DMS153 (cell line): ENCODE data around the gene CAMTA1.

ENCODE experiments used
- DNase-seq: peaks from one replicate; lab custom pipeline; 2025; lab: John Stamatoyannopoulos, UW

The CAMTA1 gene

DNA sequence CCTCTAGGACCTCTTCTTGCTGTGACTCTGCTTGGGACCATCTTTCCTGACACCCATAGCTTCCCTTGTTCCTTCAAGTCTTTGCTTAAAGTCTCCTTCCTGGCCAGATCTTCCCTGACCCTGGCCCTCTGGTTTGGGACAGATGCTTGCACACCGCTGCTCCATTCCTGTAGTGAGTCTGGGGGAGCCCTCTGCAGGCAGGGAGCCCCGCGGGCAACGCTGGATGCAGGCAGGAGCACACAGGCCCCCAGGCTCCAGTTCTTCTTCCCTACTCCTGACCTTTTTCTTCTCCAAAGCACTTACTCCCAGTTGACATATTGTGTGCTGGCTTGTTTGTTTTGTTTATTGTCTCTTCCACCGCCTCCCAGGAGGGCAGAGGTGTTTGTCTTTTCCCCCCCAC is 413.4 kb downstream of the CAMTA1 start:
- no peak for DNase-seq

DNA sequence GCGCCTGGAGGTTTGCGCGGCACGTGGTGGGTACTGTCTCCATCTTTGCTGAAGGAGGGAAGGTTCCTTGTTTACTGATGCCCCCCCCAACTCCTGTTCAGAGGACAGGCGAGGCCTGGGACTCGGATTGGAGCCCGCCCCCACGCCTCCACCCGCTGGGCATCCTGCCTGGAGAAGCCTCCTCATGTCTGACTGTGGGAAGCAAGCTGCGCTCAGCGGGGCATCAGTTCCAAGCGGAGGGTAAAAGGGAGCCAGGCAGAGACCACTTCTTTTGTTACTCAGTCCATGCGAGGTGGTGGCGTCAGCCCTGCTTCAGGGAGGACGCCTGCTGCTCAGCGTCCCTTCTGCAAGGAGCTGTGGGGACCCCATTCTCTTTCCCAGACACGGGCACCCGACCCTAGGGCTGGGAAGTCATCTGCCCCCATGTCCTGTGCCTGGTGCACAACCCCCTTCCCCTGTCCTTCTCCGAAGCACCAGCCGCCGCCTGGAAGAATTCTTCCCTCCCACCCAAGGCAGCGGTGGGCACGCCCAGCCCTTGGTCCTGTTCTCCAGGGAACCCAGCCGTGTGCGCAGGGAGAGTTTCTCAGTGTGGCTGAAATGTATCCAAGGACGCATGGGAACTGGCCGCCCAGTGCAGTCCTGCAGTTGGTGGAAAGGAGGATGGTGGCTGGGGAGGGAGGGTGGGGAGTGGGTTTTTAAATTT is 414.0 kb downstream of the CAMTA1 start:
- no peak for DNase-seq

DNA sequence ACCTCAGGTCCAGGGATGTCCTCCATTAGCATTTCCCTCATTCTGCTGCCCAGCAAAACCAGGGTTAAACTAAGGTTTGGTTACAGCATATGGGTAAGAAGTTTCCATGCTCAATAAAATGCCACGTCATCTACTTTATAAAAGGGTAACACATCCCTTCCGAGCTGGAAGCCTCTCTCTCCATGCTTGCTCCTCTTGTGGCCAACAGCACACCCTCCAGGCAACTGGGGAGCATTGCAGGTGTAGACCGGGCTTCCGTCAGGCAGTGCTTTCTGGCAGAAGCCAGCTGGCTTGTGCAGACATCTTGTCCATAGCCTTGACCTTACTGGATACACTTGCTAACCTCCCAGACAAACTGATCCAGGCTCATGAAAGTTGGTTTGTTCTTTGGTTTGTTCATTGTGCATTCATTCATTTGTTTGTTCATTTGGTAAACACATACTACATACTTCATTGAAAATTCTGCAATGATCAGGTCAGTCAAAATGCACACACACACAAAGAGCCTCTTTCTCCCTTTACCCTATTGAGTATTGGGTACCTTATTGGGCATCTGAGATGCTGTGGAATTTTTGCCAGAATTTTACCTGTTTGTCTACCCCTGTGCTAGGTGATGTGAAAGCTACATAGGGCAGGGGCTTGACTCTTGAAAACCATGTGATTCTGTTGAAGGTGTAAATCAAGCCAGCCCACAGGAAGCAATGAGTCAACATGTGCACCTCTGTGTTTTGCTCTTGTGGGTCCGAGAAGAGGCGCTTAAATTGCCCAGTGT is 422.8 kb downstream of the CAMTA1 start:
- peak; percentile 52 for DNase-seq

DNA sequence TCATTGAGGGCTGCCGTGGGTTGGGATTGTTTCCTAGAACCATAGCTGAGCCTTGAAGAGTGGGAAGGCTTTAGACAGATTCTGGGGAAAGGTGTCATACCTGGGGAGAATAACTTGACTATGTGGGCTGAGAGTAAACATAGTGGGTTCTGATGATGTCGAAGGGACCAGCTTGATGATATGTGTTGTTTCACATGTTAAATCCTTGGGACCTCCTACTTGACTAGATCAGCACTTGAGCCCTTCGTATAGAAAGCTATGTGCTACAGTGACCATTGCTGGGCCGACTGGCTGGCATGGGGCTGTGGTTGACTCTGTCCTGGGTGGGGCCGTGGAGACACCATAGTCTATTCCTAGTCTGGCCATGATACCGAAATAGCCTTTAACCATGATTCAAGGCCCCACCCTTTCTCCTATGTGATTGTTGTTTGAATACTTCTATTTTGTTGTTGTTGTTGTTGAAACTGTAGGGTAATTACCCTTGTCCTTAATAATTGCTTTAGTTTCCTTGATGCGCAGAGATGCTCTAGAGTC is 423.5 kb downstream of the CAMTA1 start:
- DNase-seq, result no peak

DNA sequence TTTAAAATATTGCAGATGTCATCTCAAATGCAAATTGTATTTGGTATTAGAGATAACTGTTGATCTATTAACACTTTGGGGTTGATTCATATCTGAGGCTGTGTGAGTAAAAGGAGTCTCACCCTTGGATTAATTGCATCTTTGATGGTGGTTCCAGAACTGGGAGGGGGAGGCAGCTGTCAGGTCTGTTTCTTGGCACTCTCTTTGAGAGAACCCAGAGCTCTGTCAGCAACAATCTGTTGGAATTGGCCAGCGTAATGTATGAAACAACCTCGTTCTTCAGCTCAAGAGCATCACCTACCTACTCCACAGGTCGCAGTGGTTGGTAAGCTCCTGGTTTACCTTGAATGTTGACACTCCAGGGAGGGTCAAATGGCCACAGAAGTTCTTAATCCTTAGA is 424.1 kb downstream of the CAMTA1 start:
- no peak for DNase-seq

DNA sequence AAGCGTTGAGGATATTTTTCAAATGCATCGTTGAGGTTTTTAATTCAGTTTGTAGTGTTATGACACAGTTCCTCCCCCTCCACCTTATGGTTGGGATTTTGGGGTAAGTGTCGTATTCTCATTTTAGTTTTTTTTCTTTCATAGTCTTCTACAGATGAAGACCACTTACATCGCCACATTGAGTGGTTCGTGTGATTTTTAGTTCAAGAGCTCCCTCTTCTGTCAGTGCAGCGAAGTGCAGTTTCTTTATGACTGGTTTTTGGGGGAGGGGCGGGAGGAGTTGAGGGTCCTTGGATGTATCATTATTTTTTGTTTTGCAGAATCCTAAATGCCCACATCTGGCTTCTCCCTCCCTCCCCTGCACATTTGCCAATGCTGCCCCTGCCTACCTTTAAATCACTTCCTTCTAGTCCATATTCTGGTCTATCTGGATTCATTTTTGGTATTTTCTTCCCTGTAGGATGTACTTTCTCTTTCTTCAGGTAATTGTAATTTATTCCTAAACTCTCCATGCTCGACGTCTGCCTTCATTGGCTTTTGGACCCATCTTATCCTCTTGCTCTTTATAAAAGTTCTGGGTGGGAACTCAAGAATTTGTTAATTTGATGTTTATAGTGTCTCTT is 433.1 kb downstream of the CAMTA1 start:
- DNase-seq, result peak; percentile 51

DNA sequence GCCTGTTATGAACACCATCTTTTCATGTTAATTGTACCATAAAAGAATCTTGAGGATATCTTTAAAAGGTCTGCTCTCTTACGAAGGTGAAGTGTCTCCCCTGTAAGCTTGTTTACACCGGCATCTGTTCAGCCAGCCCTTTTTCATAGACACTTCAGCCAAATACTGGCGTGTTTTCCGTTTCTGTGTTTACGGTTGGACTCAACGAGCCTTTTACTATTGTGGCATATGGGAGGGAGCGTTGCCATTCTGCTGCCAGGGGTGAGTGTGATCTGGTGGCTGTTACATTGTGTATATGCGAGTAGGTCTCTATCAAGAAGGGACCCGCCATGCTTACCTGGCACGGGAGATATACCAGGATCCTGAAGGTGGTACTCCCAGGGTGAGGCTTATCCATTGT is 433.8 kb downstream of the CAMTA1 start:
- peak; percentile 80 for DNase-seq

DNA sequence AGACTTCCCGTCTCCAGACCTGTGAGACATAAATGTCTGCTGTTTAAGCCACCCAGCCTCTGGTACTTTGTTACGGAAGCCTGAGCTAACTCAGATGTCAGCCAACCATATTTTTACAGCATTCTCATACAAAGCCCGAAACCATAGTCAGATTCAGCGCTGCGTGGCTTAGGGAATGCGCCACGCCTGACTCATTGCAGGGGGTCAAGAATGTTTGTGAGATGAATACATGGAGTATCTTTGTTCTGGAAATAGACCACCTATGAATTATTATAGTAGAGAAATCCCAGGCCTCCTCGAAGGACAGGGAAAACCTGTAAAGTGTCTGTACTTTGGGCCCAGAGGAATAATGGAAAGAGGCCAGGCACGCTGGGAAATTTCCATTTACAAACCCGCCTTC is 434.8 kb downstream of the CAMTA1 start:
- no peak for DNase-seq

DNA sequence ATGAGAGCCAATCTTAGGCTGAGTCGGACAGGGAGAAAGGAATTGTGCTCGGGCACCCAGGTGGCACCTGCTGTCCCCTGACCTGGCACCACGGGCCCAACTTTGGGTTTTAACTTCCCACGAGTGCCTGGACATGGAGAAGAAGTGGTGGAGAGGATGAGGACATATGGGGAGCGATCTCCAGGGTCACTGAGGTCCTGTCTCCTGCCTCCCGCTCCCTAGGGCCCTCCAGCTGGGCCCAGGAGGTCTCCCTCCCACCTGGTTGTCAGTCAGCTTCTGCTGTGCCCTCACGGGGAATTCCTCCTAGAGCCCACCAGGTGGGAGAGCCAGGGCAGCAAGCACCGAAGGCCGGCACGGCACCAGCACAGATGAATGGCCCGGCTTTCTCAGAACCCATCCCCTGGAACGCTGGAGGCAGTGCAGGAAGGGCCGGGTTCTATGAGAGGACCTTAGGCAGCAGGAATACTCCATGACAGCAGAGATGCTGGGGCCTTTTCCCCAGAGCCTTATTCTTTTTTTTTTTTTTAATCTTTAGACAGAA is 435.5 kb downstream of the CAMTA1 start:
- no peak for DNase-seq

DNA sequence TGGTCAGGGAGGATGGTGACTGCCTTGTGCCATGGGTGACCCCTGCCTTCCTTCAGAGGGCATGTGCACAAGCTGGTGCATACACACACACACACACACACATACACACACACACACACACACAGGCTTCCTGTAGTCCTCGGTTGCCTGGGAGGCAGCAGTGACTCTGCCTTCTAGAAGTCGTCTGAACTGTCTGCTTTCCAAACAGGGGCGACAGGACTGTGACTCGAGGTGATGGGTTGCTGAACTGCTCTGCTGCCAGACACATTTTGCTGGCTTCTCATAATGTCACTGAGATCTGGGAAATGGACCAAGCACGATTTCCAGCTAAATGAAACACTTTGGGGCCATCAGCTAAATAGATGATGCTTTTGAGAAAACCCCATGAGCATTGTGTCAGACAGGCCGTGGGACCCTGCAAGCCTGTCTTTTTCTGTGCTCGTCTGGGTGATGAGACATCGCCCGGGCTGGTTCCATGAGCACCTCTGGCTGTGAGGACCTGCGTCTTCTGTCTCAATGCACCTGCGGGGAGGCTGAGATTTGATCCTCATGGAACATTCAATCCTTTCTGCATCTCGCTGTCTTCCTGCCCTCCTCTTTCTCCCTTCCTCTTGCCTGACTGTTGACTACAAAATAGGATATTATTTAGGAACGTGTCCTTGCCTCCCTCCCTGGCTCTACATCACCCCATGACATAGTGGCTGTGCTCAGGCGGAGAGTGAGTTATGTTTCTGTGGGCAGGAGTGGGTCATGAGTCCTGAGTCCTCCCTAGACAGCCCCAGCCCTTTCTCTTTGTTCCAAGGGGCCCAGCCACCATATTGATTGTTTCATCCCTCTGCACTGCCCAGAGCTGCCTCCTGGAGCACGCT is 436.8 kb downstream of the CAMTA1 start:
- DNase-seq, result no peak

DNA sequence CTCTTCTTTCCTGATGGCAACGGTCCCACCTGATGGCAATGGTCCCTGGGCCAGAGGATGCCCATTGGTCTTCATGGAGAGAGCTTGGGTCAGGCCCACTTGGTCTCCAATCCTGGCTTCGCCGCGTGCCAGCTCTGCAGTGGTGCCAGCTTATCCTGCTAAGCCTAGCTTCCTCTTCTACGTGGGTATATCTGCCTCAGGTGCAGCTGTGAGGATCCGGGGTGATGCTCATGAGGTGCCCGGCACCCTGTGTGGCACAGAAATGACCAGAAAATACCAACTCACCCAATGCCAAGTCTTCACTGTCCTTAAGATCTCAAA is 437.4 kb downstream of the CAMTA1 start:
- no peak for DNase-seq

DNA sequence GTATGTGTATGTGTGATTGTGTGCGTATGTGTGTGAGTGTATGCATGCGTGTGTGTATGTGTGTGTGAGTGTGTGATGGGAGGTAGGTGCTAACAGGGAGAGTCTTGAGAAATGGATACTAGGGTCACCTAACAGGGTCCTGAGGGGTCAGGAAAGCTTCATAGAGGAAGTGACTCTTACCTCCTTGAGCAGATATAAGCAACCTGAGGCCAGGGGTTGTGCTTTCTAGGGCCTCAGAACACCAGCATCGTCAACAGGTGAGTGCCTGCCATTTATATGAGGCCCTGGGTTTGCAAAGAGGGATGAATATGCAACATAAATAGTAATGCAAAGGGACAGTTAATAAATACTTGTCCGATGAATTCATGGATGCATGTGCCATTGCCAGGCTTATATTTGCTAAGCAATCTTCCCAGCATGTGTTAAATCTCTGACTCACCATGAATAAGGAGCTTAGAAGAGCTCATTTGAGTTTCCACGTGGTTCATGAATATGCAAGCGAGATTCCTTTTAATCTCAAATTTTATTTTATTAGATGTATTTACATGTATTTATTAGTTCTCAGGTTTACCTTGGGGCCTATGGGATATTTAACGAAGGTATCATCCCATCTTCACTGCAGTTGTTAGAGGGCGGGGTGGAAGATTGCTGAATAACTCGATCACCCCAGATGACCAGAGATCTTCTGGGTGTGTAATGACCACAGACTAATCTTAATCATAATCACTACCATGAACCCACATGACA is 438.3 kb downstream of the CAMTA1 start:
- no peak for DNase-seq

DNA sequence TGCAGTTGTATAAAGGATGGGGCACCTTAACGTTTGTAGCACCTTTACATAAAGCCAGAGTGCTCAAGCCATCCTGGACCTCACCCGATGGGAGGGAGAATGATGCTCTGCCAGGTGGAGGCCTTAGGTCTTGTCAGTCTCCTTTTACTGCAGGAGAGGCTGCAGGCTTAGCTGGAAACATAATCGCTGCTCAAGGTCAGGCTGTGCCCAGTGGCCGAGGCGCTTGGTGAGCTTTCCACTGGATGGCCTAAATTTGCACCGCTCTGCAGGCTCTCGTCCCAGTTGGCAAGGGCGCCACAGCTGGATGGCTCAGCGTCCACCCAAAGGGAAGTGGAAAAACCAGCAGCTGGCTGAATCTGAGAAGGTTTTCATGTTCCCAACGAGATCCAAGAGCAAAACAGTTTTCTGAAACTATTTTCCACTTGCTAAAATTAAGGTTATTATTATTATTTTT is 438.9 kb downstream of the CAMTA1 start:
- DNase-seq, result no peak

DNA sequence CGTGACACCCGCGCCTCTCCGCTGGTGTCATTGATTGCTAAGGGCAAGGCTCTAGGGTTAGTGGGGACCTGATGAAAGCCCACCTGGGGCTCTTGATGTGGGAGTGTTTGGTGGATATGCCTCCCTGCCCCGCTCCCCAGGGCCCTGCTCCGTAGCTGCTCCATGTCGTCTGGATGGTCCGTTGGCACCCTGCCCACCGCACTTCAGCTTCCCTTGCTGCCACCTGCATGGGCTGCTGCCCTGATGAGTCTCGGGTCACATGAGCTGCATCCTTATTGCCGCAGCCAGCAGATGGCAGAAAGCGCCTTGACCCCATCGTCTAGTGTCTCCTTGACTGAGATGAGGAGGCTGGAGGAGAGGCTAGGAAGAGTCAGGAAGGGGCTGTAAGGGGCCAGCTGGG is 439.4 kb downstream of the CAMTA1 start:
- DNase-seq, result no peak

DNA sequence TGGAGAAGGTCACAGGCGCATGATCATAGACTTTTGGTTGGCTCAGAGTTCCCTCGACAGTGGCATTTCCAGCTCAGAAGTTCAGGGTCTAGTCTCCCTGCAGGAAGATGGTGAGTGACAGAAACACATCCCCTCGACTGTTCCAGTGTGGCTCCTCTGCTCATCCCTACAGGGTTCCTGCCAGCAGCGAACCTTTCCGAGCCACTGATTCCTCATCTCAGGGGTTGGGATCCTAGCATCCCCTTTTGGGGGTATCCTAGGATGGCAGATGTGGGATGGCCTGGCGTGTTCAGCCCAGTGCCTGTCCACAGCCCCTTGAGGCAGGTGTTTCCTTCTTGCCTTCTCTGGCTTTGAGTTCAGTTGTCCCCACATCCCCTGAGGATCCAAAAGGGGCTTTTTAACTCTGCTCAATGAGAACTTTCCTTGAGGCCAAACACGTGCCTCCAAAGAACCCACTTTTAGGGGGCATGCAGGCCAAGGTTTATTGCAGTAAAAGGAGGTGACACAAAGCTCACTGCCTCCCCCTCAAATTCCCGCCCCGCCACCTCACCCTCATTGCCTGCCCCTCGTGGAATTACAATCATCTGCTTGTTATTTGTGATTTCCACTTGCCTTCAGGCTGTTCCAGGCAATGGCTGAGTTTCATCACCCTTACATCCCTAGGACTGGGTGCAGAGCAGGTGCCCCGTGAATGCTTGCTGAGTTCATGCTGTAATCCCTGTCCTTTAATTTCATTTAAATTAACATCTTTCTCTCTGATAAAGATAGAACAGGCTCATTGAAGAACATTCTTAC is 440.7 kb downstream of the CAMTA1 start:
- no peak for DNase-seq

DNA sequence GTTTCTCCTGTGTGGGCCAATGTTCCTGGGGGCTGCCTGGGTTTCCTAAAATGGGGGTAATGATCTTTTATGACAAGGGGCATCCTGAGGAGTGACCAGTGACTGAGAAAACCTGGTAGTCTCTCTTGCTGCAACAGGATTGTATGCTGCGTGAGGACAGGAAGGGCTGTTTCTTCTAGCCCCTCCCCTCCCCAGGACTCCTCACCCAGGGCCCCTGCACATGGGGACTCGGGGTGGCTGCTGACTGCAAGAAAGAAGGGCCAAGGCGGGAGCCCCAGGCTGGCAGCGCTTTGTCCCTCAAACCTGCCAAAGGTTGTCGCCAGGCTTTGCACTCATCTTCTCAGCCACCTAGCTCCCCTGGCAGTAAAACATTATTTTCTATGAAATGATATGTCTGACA is 442.4 kb downstream of the CAMTA1 start:
- no peak for DNase-seq

DNA sequence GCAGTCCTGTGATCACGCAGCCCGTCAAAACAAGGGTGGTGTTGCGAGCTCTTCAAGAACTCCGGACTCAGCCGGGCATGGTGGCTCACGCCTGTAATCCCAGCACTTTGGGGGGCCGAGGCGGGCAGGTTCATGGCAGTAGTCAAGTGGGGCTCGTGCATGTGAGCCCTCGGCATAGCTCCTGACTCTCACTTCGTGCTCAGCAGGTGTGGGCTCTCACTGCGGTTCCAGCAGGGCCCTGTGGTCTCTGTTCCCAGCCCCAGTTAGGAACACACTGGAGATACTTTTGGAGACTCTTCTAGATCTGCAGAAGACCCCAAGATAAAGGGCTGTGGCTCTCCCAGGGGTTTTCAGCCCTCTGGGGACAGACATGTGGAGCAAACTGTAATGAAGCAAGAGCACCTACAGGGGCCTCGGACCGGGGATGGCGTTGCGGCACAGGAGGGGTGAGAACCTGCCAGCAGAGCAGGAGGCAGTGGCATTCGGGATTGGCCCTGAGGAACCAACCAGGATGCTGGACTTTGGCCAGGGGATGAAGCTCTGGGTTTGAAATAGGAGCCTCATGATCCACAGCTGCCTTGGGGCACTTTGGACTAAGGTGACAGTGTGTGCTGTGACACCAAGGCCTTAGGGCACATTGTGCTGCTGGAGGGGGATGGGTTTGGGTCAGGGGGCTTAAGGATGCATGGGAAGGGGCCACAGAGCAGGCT is 443.2 kb downstream of the CAMTA1 start:
- no peak for DNase-seq

DNA sequence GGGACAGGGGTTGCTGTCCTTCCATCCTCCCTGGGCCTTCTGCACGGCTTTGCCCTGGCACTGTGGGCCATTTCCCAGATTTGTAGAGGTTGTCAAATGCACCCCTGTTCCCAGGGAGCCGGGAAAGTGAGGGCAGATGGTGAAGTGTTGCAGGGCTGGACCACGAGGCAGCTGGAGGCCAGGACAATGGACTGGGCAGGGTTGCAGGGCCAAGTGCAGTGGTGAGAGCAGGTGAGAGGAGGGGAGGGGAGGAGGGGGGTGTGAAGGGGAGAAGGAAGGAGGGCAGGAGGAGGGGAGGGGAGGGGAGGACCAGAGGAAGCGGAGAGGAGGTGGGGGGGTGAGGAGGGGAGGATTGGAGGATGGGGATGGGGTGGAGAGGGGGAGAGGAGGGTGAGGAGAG is 443.9 kb downstream of the CAMTA1 start:
- peak; percentile 48 for DNase-seq
